ENCODE measurements around the gene HDAC10.

HDAC10 gene

DNA sequence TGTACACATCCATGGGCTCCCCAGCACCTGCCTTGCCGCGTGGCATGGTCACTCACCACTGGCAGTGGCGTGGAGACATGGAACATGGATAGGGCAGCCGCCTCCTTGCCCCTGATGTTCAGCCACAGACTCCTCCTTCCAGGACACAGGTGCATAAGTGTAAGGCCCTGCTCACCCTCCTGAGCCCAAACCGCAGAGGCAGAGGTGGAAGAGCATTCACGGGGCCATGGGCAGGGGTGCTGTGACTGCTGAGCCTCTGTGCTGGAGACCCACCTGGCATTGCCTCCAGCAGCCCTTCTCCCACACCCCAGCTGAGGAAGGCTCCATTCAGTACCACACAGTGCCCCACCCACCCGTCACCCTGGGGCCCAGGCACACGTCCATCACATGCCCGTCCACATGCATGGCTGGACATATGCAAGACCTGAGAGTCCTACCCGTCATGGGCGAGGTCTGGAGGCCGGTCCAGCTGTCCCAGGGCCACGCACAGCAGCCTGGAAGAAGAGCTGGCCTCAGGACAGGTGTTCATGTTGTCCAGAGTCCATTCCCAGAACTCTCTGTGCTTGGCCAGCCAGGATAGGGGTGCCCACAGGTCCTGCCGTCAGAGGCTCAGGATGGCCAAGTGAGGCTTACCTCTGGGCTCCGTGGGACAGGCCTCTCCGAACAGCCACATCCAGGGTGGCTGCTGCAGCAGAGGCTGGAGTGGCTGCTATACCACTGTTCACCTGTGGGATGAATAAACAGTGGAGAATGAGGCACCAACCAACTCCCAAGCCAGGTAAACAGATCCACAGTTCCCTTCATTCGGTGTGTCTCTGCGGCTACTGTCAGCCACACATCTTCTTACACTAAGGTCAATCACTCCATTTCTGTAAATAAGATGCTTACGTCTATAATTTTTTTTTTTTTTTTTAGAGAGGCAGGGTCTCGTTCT, 4.6 kb downstream of the HDAC10 start:
- TF ChIP-seq, protein P1, sequence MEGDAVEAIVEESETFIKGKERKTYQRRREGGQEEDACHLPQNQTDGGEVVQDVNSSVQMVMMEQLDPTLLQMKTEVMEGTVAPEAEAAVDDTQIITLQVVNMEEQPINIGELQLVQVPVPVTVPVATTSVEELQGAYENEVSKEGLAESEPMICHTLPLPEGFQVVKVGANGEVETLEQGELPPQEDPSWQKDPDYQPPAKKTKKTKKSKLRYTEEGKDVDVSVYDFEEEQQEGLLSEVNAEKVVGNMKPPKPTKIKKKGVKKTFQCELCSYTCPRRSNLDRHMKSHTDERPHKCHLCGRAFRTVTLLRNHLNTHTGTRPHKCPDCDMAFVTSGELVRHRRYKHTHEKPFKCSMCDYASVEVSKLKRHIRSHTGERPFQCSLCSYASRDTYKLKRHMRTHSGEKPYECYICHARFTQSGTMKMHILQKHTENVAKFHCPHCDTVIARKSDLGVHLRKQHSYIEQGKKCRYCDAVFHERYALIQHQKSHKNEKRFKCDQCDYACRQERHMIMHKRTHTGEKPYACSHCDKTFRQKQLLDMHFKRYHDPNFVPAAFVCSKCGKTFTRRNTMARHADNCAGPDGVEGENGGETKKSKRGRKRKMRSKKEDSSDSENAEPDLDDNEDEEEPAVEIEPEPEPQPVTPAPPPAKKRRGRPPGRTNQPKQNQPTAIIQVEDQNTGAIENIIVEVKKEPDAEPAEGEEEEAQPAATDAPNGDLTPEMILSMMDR (conservative IDR thresholded peaks at IDR 0.05; ENCODE audit: low read depth) = no peak
- CTCF ChIA-PET = interaction anchor here (0.7 kb wide), 1 partner anchor 10 kb away, joined by 4 read pairs; no protein-coding TSS in a partner anchor
- H3K27ac ChIP-seq = peak overlapping the region; percentile 89
- DNase-seq (ENCODE audit: low spot score) = no peak
- POLR2A ChIA-PET (ENCODE audit: low non-redundant PET) = no interaction called here

DNA sequence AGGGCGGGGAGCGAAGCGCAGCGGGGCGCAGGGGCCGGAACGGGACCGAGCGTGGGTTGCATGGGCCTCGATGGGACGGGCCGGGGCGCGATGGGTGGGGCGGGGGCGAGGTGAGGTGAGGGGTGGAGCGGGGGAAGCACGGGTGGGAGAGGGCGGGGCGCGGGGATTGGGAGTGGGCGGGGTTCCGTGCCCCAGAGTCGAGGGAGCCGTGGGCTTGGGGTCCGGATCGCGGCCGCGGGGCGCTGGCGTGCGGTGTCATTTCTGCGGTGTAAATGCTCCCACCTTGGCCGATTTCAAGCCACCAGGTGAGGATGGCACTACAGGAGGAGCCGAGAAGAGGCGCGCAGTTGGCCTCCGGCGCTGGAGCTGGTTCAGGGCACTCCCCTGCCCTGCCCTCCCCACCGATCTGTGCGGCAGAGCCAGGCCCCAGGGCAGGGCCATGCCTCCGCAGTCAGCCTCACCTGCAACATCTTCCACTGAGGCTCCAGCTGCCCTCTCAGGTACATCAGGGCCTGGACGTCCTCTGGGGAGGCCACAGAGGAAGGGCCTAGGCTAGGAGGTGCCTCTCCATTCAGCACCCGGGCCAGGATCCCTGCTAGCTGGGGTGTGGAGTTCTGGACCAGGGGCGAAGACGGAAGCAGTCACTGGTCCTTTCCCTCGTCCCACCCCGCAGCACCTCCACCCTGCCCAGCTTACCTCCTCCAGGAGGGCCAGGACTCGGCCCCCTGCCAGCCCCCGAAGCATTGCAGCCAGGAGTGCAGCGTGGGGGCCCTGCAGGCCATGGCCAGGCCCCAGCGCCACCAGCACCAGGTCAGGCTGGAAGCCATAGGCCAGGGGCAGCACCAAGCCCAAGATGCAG, 5.6 kb downstream of the HDAC10 start:
- TF ChIP-seq, protein P1 (conservative IDR thresholded peaks at IDR 0.05; ENCODE audit: low read depth) = no peak
- peak overlapping the region; percentile 89 for H3K27ac ChIP-seq
- ChIA-PET POLR2A (ENCODE audit: low non-redundant PET) (no interaction called here), CTCF (interaction anchor here (0.7 kb wide), 2 partner anchors 11 to 220 kb away, joined by 3 to 4 read pairs; no protein-coding TSS in a partner anchor)
- no peak for DNase-seq (ENCODE audit: low spot score)

DNA sequence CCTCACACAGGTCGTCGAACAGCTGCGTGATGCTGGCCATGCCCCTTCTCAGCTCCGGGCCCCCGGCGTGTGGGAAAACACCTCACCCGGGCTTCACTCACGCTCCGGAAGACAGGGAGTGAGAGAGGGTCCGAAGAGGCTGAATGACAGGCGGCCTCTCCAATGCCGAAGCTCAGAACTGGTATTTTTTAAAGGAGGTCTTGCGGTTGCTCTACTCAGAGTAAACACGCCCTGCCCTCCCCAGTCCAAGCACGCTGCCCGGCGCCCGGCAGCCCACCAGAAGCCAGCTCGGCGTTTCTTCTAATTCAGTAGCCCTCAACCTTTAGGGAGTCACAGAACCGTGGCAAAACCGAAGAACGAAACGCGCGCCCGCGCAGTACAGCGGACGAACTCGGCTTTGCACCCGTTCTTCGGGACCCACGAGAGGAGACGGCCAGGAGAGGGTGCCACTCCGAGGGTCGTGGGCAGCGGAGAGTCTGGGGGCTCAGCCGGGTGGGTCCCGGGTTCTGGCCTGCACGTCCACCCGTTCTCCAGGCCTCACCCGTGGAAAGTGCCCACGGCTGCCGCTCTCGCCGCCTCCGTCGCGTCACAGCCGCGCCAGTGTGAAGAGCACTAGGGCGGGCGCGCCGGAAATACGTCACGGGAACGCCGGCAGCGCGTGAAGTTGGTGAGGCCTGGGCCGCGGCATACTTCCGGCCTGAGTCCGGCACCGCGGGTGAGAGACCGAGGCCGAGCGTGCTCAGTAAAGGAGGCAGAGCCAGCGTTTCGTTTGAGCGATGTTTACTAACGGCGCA, 6.4 kb downstream of the HDAC10 start, which contains the start of gene TUBGCP6:
Gene TUBGCP6, minus strand, starts transcription at position 604 of the 794 bp plus-strand sequence. Its CDS starts 564 bp downstream, at position 40.
- ChIA-PET CTCF (interaction anchor here (0.6 kb wide), 1 partner anchor 415 kb away, joined by 3 read pairs; no protein-coding TSS in a partner anchor), POLR2A (ENCODE audit: low non-redundant PET) (no interaction called here)
- TF ChIP-seq, protein P1 (conservative IDR thresholded peaks at IDR 0.05; ENCODE audit: low read depth) = no peak
- DNase-seq (ENCODE audit: low spot score) = peak; percentile 72
- H3K27ac ChIP-seq = peak within 1 kb of the TSS; percentile 89

DNA sequence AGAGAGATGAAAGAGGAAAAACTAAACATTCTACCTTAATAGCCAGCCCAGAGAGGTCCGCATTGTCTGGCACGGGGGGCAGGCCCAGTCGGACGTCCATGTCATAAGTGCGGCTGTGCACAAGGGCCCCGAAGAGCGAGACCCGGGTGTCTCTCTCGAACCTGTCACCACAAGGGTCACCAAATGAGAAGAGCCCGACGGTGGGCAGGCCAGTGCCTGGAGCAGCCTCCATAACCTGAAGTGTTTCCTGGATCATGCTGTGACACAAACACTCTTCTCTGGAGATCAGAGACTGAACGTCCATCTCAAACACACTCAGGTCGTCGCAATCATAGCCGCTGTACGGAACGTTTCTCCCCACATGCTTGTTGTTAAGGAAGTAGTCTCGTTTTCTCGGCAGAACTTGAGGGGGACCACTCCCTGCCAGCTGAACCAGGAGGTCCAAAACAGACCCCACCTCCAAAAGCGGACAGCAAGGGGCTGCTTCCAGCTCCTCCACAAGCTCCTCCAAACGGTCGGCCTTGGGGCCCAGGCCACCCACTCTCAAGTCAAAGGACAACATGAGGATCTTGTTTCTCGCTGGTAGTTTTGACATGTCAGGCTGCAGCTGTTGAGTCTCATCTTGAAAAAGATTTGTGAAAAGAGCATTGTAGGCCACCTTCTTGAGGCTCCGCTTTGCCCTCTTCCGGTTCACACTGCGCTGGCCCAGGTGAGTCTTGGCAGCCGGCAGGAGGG, 7.2 kb downstream of the HDAC10 start:
- TF ChIP-seq, protein P1 (conservative IDR thresholded peaks at IDR 0.05; ENCODE audit: low read depth) = no peak
- DNase-seq (ENCODE audit: low spot score) = no peak
- POLR2A ChIA-PET (ENCODE audit: low non-redundant PET) = no interaction called here
- H3K27ac ChIP-seq = peak overlapping the region; percentile 89
- CTCF ChIA-PET = interaction anchor here (0.6 kb wide), 1 partner anchor 415 kb away, joined by 3 read pairs; no protein-coding TSS in a partner anchor

DNA sequence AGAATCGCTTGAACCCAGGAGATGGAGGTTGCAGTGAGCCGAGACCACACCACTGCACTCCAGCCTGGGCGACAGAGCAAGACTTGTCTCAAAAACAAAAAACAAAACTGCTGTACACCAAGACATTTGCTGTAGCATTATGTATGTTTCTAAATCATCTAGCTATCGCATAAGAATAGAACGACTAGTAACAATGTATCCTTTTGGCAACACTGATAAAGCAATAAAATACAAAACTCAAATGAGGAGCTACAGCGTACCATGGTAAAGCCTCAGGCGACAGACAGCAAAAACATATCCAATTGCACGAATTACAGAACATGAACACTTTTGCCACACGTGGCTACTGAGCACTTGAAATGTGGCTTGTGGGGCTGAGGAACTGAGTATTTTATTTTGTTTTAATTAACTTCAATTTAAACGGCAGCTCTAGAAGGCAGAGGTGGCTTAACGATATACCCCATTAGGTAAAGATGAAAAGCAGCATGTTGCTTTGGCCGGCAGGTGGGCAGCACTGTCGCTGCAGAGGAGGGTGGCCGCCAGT, 8.6 kb downstream of the HDAC10 start:
- H3K27ac ChIP-seq = peak overlapping the region; percentile 89
- TF ChIP-seq, protein P1 (conservative IDR thresholded peaks at IDR 0.05; ENCODE audit: low read depth) = no peak
- DNase-seq (ENCODE audit: low spot score) = no peak
- CTCF ChIA-PET = interaction anchor here (0.6 kb wide), 1 partner anchor 99 kb away, joined by 3 read pairs; no protein-coding TSS in a partner anchor
- POLR2A ChIA-PET (ENCODE audit: low non-redundant PET) = no interaction called here
